Endothelial cell of umbilical vein (primary cell): Measurements from ENCODE around the gene SUFU. TPM values are rescaled to one million over a fixed set of nuclear protein-coding genes. Genes with fewer than 3 reads are reported as not detected.
A peak's percentile ranks its signal among the peaks of the same experiment; 100 is the strongest.

ENCODE experiments used
- BruUV-seq: library from RNA; stranded (reverse); fragments of 400-500 nt; replicated peaks from 2 replicates; lab custom pipeline; 2021; lab: Mats Ljungman, UMichigan
- CTCF ChIA-PET: fragments of 300-600, 350-600 bp; sonication (Branson Sonifier 250); formaldehyde crosslinking; loops from one replicate; lab custom pipeline; 2021; ENCODE audit warnings: antibody characterized with exemption, inconsistent platforms; lab: Charles Lee
- POLR2A ChIA-PET: fragments of 300-600, 350-600 bp; sonication (Branson Sonifier 250); formaldehyde crosslinking; loops from one replicate; lab custom pipeline; 2021; ENCODE audit warnings: antibody characterized with exemption, inconsistent platforms; lab: Charles Lee
- DNase-seq: peaks from one replicate; pipeline ENCODE4 v3.0.0-alpha.2; 2011; ENCODE audit warnings: low read depth, low spot score
- FAIRE-seq: peaks from 2 replicates; lab custom pipeline; 2011; peaks lifted over from hg19 to GRCh38; lab: Jason Lieb, UNC
- H2AFZ ChIP-seq: 2 replicates; pipeline ENCODE4 v1.6.0; 2012; ENCODE audit warnings: low read depth, low read length, control low read depth, inconsistent platforms
- H3K27ac ChIP-seq: 2 replicates; pipeline ENCODE4 v1.5.1; 2011; ENCODE audit warnings: low read depth, mild to moderate bottlenecking, control low read depth, low read length, moderate library complexity; ENCODE audit not compliant: insufficient read depth
- H3K27me3 ChIP-seq, 2 experiments: 2 replicates each; pipeline versions ENCODE4 v1.6.0 to v1.6.1; 2011; ENCODE audit warnings: low read length in 2 of 2, mixed read lengths in 1 of 2; ENCODE audit not compliant: control insufficient read depth in 2 of 2, insufficient read depth in 2 of 2
- H3K36me3 ChIP-seq, 2 experiments: 2 replicates in 1 of 2; 3 replicates in 1 of 2; pipeline ENCODE4 v1.5.1; 2011; ENCODE audit warnings: low read length in 2 of 2, mild to moderate bottlenecking in 1 of 2, moderate library complexity in 1 of 2; ENCODE audit not compliant: control insufficient read depth in 2 of 2, insufficient read depth in 2 of 2; ENCODE audit errors: extremely low read depth in 1 of 2
- H3K4me1 ChIP-seq: 3 replicates; pipeline ENCODE4 v1.5.1; 2011; ENCODE audit warnings: mild to moderate bottlenecking, low read length; ENCODE audit not compliant: control insufficient read depth, insufficient read depth; ENCODE audit errors: extremely low read depth
- H3K4me2 ChIP-seq: 2 replicates; pipeline ENCODE4 v1.6.1; 2011; ENCODE audit warnings: low read length, control low read depth, mixed read lengths; ENCODE audit not compliant: insufficient read depth
- H3K4me3 ChIP-seq, 3 experiments: fragments of 200-600 bp in 1 of 3; sonication (generic), shearing (Covaris generic) in 1 of 3; replicated peaks in 1 of 3; 2 replicates each; pipeline ENCODE4 v1.5.1; 2011 to 2016; ENCODE audit warnings: control low read depth in 3 of 3, low read length in 3 of 3, mild to moderate bottlenecking in 2 of 3, inconsistent platforms in 1 of 3, low read depth in 1 of 3, moderate library complexity in 1 of 3; ENCODE audit not compliant: insufficient read depth in 1 of 3
- H3K79me2 ChIP-seq: 2 replicates; pipeline ENCODE4 v1.6.0; 2012; ENCODE audit warnings: low read length, inconsistent platforms; ENCODE audit not compliant: control insufficient read depth, insufficient read depth
- H3K9ac ChIP-seq: replicated peaks from 2 replicates; pipeline ENCODE3; 2011; ENCODE audit warnings: low read length, control low read depth; ENCODE audit not compliant: insufficient read depth; ENCODE audit errors: extremely low read depth
- H3K9me1 ChIP-seq: replicated peaks from 3 replicates; pipeline ENCODE4 v1.6.0; 2011; ENCODE audit warnings: mild to moderate bottlenecking, low read length; ENCODE audit not compliant: control insufficient read depth, insufficient read depth; ENCODE audit errors: extremely low read depth
- H3K9me3 ChIP-seq: replicated peaks from 2 replicates; pipeline ENCODE4 v1.5.1; 2012; ENCODE audit warnings: low read length, inconsistent platforms; ENCODE audit not compliant: control insufficient read depth, insufficient read depth
- H4K20me1 ChIP-seq: replicated peaks from 2 replicates; pipeline ENCODE3; 2011; ENCODE audit warnings: mild to moderate bottlenecking, low read length; ENCODE audit not compliant: control insufficient read depth, insufficient read depth; ENCODE audit errors: extremely low read depth
- POLR2A ChIP-seq: IDR thresholded peaks from 2 replicates; pipeline ENCODE4 v1.6.1; 2012; ENCODE audit warnings: low read depth, mild to moderate bottlenecking, control low read depth, low read length
- POLR2AphosphoS5 ChIP-seq: IDR thresholded peaks from 2 replicates; pipeline ENCODE4 v1.6.1; 2012; ENCODE audit warnings: low read depth, mild to moderate bottlenecking, control low read depth, low read length, moderate library complexity; ENCODE audit not compliant: insufficient read depth
- dilution Hi-C: fragments of 300-500 bp; cut with MboI; formaldehyde crosslinking; loops from one replicate; pipeline ENCODE4 v1.15.0; 2019; ENCODE audit warnings: low sequenced_read_pairs; ENCODE audit not compliant: extremely low pct_ligation_motif_present
- intact Hi-C: fragments of 100-400 bp; cut with micrococcal nuclease; formaldehyde crosslinking; loops from one replicate; pipeline ENCODE4 v1.10.0; 2022
- polyA plus RNA-seq, 4 experiments: library from polyadenylated mRNA; depleted of rRNA in 3 of 4; stranded (reverse) in 3 of 4; unstranded in 1 of 4; fragments of >200 nt; gene quantifications; 2 replicates each; pipeline versions ENCODE4 v1.2.1 to v1.2.3, GENCODE V29; 2011 to 2012; ENCODE audit warnings: missing spikeins in 1 of 4
- total RNA-seq: library from RNA; stranded (reverse); gene quantifications from 2 replicates; pipeline ENCODE4 v1.2.3, GENCODE V29; 2021
- TF ChIP-seq, protein P1 (sequence below), 2 donors: IDR thresholded peaks; 1 replicate in 1 of 2; 2 replicates in 1 of 2; pipeline ENCODE4 v1.5.1; 2011; ENCODE audit warnings: low read length in 2 of 2, mild to moderate bottlenecking in 2 of 2, moderate library complexity in 2 of 2, control low read depth in 1 of 2, inconsistent platforms in 1 of 2, low read depth in 1 of 2; ENCODE audit not compliant: insufficient read depth in 1 of 2; ENCODE audit errors: extremely low read depth in 1 of 2

Gene SUFU
- total and polyA plus RNA-seq, 2 donors (not counting 3 experiments of a cell fraction or from before 2014, with no cell fraction given): 10.1 to 16.3 TPM

DNA sequence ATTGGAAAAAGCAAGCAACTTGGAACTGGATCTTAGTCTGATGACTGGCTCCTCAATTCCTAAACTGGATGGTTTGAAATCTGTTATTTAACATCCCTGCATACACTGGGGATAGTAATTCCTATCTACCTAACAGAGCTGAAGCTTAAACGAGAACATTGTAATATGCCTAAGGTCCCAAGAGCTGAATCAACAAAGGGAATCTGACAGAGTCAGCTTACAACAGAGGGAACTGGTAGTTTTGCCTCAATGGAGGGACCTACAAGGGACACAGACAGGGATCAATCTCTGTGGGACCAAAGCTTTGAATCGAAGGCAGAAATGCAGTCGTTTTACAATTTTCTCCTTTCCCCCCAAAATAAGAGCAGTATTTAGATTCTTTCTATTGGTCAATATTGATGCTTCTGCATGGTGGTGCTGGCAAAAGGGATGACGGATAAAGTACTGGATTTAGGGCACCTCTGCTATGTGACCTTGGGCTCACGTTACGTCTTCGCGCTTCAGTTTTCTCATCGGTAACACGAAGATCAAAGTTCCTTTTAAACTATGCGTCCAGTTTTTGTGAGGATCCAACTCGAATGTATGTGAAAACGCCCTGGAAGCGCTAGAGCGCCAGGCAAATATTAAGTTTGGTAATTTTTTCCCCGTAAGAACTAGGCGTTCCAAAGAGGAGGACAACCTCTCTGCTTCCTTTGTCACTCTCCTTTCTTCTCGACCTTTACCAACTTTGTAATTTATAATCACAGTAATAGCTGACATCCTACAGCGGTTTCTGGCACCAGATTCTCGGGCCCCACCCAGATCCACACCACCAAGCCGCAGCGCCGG is 2.4 kb upstream of the SUFU start:
- POLR2A ChIA-PET: no interaction called here
- FAIRE-seq (no peak), DNase-seq (no peak)

More for the DNA sequence above, 2.4 kb upstream of the SUFU start:
- Histone ChIP-seq H3K79me2 (peaks cover 71% of the 10 kb centered on the region), H3K4me3 (peak overlapping the region; percentile 36 to 87 (median 68)), H3K27me3 (no peaks in the 10 kb centered on the region), H3K9ac (peak overlapping the region; percentile 82), H3K4me2 (peak overlapping the region; percentile 77), H3K4me1 (peaks cover 16% of the 10 kb centered on the region), H2AFZ (no peak overlapping the region), H3K36me3 (no peaks in the 10 kb centered on the region), H3K9me1 (no peaks in the 10 kb centered on the region), H3K9me3 (no peaks in the 10 kb centered on the region), H4K20me1 (peaks cover 6% of the 10 kb centered on the region), H3K27ac (peak overlapping the region; percentile 35)
- intact Hi-C loops (loop anchor here (1.0 to 5.0 kb wide), 2 partner anchors 79 to 106 kb away; partner anchors contain the start of genes FBXL15 and NFKB2), dilution Hi-C loops (no loop called here)
- TF ChIP-seq POLR2AphosphoS5: peak; percentile 66
- TF ChIP-seq, protein P1, sequence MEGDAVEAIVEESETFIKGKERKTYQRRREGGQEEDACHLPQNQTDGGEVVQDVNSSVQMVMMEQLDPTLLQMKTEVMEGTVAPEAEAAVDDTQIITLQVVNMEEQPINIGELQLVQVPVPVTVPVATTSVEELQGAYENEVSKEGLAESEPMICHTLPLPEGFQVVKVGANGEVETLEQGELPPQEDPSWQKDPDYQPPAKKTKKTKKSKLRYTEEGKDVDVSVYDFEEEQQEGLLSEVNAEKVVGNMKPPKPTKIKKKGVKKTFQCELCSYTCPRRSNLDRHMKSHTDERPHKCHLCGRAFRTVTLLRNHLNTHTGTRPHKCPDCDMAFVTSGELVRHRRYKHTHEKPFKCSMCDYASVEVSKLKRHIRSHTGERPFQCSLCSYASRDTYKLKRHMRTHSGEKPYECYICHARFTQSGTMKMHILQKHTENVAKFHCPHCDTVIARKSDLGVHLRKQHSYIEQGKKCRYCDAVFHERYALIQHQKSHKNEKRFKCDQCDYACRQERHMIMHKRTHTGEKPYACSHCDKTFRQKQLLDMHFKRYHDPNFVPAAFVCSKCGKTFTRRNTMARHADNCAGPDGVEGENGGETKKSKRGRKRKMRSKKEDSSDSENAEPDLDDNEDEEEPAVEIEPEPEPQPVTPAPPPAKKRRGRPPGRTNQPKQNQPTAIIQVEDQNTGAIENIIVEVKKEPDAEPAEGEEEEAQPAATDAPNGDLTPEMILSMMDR (IDR thresholded peaks at IDR 0.05; ENCODE audit: extremely low read depth in 1 of 2, insufficient read depth in 1 of 2, low read depth in 1 of 2, low read length in 2 of 2): no peak
- peak; percentile 52 for TF ChIP-seq POLR2A
- BruUV-seq: no TSS peak
- CTCF ChIA-PET: interaction anchor here (1.1 to 3.9 kb wide), 3 partner anchors 22 to 143 kb away, joined by 3 to 27 read pairs (median 18); partner anchors contain the start of gene TRIM8
